BJ (cell line): ENCODE data around the gene LINGO3. TPM values are rescaled to one million over a fixed set of nuclear protein-coding genes. Genes with fewer than 3 reads are reported as not detected.

ENCODE experiments used
- CTCF ChIA-PET: fragments of 350-600 bp; formaldehyde crosslinking; extraction: SDS; loops from one replicate; lab custom pipeline; 2021; ENCODE audit warnings: antibody characterized with exemption, inconsistent platforms; lab: Yijun Ruan, JAX
- POLR2A ChIA-PET: fragments of 300-600 bp; sonication (Branson Sonifier 250); formaldehyde crosslinking; extraction: SDS; loops from one replicate; lab custom pipeline; 2021; ENCODE audit warnings: antibody characterized with exemption; lab: Charles Lee
- DNase-seq: peaks from one replicate; pipeline ENCODE4 v3.0.0-alpha.2; 2011; ENCODE audit warnings: low read depth
- H3K27me3 ChIP-seq: 2 replicates; pipeline ENCODE4 v1.6.0; 2011; ENCODE audit warnings: low read length; ENCODE audit not compliant: control insufficient read depth, insufficient read depth
- H3K36me3 ChIP-seq: 2 replicates; pipeline ENCODE4 v1.5.1; 2011; ENCODE audit warnings: low read length; ENCODE audit not compliant: control insufficient read depth, insufficient read depth
- H3K4me3 ChIP-seq: 2 replicates; pipeline ENCODE4 v1.5.1; 2011; ENCODE audit warnings: low read depth, mild to moderate bottlenecking, control low read depth, low read length
- CTCF ChIP-seq: IDR thresholded peaks from 2 replicates; pipeline ENCODE4 v1.5.1; 2011; ENCODE audit warnings: low read depth, mild to moderate bottlenecking, control low read depth, inconsistent platforms, low read length, moderate library complexity; ENCODE audit not compliant: insufficient read depth
- polyA plus RNA-seq: library from polyadenylated mRNA; depleted of rRNA; stranded (reverse); fragments of >200 nt; gene quantifications from 2 replicates; pipeline ENCODE4 v1.2.3, GENCODE V29; 2011

The LINGO3 gene
- polyA plus RNA-seq, 1 experiment: not detected

GRCh38 chr19:2345794-2346663, 38.1 kb upstream of the LINGO3 start:
- DNase-seq: no peak
- no peak for TF ChIP-seq CTCF
- H3K27me3 ChIP-seq: no peaks in the 10 kb centered on the region
- POLR2A ChIA-PET: no interaction called here
- CTCF ChIA-PET: no interaction called here
- no peak overlapping the region for H3K4me3 ChIP-seq
- peaks cover 10% of the 10 kb centered on the region for H3K36me3 ChIP-seq

GRCh38 chr19:2345076-2345475, 37.1 kb upstream of the LINGO3 start:
- CTCF ChIA-PET: no interaction called here
- Histone ChIP-seq H3K27me3 (no peaks in the 10 kb centered on the region), H3K36me3 (peaks cover 11% of the 10 kb centered on the region), H3K4me3 (no peak overlapping the region)
- POLR2A ChIA-PET: no interaction called here
- no peak for DNase-seq
- TF ChIP-seq CTCF: no peak

DNA sequence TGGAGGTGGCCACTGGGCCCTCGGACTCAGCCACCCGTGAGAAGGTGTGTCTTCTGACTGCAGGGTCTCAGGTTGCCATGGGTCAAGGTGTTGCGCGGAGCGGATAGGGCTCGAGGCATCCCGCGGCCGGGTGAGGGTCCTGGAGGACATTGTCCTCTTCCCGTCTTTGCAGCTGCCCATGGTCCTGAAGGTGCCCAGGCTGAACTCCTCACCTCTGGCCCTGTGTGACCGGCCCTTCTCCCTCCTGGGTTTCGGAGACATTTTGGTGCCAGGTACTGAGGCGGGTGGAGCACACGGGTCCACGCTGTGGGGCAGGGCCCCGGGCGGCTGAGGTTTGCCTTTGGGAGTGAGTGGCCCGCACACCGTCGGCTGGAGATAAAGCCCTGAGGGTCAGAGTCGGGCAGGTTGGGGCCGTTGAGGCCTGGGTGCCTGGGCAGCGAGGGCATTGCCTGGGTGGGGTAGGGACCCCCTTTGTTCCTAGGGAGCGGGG, 36.5 kb upstream of the LINGO3 start:
- CTCF ChIA-PET: no interaction called here
- no peak for TF ChIP-seq CTCF
- Histone ChIP-seq H3K27me3 (no peaks in the 10 kb centered on the region), H3K36me3 (peaks cover 11% of the 10 kb centered on the region), H3K4me3 (no peak overlapping the region)
- DNase-seq: no peak
- POLR2A ChIA-PET: no interaction called here

DNA sequence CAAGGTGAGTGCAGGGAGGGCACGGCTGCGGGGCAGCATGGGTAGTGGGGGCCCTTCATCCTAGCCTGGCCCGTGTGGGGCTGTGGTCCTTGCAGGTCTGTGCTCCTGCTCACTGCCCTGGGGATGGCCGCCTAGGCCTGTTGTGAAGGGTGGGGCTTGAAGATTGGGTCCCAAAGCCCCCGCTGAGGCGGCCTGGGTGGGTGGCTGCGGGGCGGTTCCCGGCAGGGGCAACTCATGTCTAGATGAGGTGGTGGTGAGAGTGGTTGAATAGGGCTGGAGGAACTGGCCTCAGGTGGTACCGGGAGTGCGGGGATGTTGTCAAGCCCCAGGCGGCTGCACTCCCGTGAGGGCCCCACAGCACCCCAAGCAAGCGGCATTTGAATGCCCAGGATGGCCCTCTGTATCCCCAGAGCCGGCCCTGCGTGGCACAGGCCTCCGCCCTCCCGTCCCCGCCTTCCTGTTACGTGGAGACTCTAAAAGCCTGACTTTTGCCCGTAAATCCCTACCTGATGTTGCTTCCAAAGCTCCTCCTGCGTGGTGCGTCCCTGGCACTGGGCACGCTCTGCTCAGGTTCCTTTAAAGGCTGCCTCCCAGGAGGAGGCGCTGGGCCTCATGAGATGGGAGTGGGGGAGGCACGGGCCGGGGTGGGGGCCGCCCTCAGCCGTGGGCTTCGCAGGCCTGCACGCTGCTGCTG, 35.5 kb upstream of the LINGO3 start:
- no peak for DNase-seq
- H3K36me3 ChIP-seq: peaks cover 11% of the 10 kb centered on the region
- TF ChIP-seq CTCF: no peak
- no peak overlapping the region for H3K4me3 ChIP-seq
- no peaks in the 10 kb centered on the region for H3K27me3 ChIP-seq
- ChIA-PET CTCF (no interaction called here), POLR2A (no interaction called here)

GRCh38 chr19:2342656-2343288, 34.8 kb upstream of the LINGO3 start:
- POLR2A ChIA-PET: no interaction called here
- TF ChIP-seq CTCF: no peak

More at GRCh38 chr19:2342656-2343288, 34.8 kb upstream of the LINGO3 start:
- Histone ChIP-seq H3K4me3 (no peak overlapping the region), H3K36me3 (peaks cover 11% of the 10 kb centered on the region), H3K27me3 (no peaks in the 10 kb centered on the region)
- CTCF ChIA-PET: no interaction called here
- no peak for DNase-seq
